Measurements from ENCODE around the gene CPAMD8.

The CPAMD8 gene

GRCh38 chr19:16917401-16917800 lies 109.2 kb downstream of the CPAMD8 start:
- no peak for DNase-seq (ENCODE audit: low read depth)

DNA sequence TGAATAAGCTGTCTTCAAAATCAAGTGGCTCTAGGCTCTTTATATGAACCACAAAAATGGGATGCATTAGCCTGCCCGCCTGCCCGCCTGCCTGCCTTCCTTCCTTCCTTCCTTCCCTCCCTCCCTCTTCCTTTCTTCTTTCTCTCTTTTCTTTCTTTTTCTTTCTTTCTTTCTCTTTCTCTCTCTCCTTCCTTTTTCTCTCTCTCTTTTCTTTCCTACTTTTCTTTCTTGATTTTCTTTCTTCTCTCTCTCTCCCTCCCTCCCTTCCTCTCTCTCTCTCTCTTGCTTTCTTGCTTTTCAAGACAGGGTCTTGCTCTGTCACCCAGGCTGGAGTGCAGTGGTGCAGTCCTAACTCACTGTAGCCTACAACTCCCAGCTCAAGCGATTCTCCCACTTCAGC lies 110.9 kb downstream of the CPAMD8 start:
- no peak for DNase-seq (ENCODE audit: low read depth)

- DNase-seq (ENCODE audit: low read depth), result no peak
Measured at GRCh38 chr19:16915135-16915534, 111.5 kb downstream of the CPAMD8 start.

GRCh38 chr19:16914421-16914820 lies 112.2 kb downstream of the CPAMD8 start:
- DNase-seq (ENCODE audit: low read depth), result no peak

DNA sequence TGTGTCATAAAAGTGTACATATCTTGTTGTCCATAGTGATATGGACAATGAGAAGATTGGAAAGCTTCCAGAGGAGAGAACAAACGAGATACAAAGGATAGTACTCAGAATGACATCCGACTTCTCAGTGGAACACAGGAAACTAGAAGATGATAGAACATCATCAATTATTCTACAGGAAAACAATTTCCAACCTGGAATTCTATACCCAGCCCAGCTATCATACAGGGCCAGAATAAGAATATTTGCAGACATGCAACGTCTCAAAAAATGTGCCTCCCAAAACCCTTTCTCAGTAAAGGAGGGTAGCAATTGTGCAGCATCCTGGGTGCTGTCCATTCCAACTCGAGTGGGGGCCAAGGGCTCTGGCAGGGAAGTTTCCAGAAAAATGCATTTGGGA lies 113.8 kb downstream of the CPAMD8 start:
- no peak for DNase-seq (ENCODE audit: low read depth)

- no peak for DNase-seq (ENCODE audit: low read depth)
Measured at GRCh38 chr19:16911046-16911445, 115.6 kb downstream of the CPAMD8 start.

GRCh38 chr19:16908759-16909158 lies 117.9 kb downstream of the CPAMD8 start:
- no peak for DNase-seq (ENCODE audit: low read depth)

- DNase-seq (ENCODE audit: low read depth), result no peak
Measured at GRCh38 chr19:16904599-16904998, 122.0 kb downstream of the CPAMD8 start.

DNA sequence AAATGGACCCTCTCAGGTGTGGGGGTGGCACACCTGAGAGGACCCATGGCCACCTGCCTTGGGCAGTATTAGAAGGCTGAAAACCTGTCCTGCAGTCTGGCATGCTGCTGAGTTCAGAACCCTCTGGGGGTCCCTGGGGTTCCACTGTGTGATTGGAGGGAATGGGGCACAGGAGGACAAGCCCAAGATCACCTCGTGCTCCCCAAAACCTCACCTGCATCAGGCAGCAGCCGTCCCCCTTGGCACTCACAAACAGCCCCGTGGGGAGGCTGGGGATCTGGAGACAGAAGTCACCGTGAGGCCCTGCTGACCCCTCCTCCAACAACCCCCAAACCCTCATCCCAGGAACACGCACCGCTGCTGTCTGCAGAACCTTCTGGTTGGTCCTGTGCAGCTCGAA lies 123.3 kb downstream of the CPAMD8 start:
- no peak for DNase-seq (ENCODE audit: low read depth)

DNA sequence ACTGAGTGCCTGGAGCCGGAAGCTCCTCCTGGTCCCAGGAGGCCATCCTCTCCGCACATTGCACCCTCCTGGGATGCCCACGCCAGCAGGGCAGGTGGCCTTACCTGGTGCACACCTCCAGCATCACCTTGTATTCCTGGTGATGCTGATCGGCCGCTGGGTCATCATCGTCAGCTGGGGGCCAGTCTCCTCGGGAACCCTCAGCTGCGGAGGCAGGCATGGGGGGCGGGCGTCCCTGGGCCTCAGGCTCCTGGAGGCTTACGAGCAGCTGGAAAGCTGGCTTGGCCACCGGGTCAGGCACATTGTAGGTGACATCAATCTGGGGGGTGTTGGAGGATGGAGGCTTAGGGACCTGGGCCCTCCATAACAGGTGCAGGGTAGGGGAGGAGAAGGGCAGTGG lies 124.1 kb downstream of the CPAMD8 start:
- no peak for DNase-seq (ENCODE audit: low read depth)

- DNase-seq (ENCODE audit: low read depth), result no peak
Measured at GRCh38 chr19:16901491-16902175, 125.0 kb downstream of the CPAMD8 start.

- DNase-seq (ENCODE audit: low read depth), result no peak
Measured at GRCh38 chr19:16899566-16900075, 127.0 kb downstream of the CPAMD8 start.

GRCh38 chr19:16898361-16899015 lies 128.1 kb downstream of the CPAMD8 start:
- no peak for DNase-seq (ENCODE audit: low read depth)

DNA sequence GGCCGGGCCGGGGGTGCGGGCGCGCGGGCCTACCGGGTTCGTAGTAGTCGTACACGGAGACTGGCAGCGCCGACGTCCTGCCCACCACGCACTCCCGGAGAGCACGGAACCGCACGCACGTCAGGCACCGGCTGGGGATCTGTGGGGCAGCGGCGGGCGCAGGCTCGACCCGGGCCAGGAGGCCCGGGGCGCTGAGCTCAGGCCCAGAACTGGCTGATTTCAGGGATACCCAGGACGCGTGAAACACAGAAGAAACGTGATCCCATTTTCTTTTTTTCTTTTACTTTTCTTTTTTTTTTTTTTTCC lies 128.8 kb downstream of the CPAMD8 start:
- DNase-seq (ENCODE audit: low read depth), result no peak

GRCh38 chr19:16897029-16897855 lies 129.4 kb downstream of the CPAMD8 start:
- DNase-seq (ENCODE audit: low read depth), result peak; percentile 97

DNA sequence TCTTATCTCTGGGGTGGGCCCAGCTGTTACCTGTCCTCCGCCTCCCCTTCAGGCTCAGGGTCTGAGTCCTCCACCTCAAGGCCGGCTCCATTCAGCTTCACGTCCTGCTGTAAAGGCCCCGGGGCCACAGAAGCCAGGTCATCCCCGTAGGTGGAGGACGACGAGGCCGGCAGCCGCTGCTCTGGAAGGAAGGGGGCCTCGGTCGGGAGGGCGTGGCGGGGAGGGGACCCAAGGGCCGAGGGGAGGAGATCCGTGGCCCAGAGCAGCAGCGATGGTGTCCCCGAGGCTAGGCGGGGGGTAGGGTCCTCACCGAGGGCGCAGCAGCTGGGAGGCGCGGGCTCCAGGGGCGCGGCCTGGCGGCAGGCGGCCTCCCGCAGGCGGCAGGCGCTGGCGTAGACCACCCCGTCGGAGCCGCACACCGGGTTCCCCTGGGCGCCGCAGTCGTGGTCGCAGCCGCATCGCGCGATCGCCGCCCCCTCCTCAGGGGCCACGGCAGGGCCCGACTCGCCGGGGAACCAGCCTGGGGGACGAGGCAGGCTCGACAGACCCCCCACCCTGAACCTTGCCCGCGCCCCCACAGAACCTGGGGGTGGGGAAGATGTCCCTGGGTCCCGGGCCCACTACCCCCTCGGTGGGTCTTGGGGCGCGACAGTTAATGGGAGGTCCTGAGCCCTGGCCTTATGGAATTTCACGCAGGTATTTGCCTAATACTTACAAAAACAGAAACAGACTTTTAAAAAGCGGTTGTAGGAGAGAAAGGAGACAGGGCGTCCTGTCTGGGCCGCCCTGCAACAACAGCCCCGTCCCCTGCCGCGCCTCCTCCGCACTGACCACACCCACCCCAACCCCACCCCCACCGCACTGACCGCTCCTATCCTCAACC lies 130.2 kb downstream of the CPAMD8 start:
- no peak for DNase-seq (ENCODE audit: low read depth)

DNA sequence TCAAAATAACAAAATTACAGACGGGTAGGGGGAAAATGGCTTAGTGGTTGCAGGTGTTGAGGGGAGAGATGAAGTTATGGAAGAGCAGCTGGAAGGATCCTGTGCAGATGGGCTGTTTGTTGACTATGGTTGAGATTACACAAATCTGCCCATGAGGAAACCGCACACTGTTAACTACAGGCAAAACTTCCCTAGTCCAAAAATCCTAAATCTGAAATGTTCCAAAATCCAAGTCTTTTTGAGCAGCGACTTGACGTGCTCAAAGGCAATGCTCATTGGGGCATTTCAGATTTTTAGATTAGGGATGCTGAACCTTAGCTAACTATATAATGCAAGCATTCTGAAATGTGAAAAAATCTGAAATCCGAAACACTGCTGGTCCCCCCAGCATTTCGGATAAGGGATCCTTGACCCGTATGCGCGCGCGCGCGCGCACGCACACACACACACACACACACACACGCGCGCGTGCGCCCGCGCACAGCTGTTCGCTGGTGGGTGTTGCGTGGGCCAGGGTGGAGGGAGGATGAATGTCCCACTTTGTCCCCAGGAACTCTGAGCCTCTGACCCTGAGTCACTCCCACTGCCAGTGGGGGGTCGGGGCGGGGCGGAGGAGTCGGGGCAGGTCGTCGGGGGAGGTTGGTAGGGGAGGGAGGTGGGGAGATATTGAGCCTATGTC lies 131.0 kb downstream of the CPAMD8 start:
- no peak for DNase-seq (ENCODE audit: low read depth)

DNA sequence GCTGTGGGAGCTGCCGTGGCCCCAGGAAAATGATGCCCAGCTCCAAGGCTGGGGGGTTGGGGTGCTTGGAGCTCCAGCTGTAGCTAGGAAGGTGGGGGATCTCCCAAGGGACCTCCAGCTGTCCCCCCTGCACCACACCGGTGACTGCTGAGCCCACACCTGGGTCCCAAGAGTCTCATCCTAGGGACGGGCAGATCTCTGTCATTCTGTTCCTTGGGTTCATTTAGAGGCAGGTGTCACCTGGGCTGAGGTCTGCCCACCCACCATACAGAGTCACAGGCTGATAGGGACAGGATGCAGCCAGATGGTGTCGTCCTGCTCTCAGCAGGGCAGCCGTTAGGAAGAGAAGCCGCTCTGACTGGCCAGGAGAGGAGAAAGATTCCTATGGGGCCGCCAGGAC lies 132.5 kb downstream of the CPAMD8 start:
- no peak for DNase-seq (ENCODE audit: low read depth)

DNA sequence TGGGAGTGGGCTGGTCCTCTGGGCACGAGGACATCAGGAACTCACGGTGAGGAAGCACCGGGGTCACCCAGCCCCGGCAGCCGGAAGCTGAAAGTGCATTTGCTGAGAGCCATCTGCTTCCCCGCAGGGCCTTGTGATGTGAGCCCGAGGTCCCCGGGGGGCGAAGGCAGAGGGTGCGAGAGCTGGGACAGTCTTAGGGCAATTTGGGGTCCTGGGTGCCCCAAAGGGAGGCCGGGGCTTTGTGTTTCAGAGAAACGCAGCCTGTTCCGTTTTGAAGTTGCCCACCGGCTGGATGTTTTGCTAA lies 133.0 kb downstream of the CPAMD8 start:
- no peak for DNase-seq (ENCODE audit: low read depth)

DNA sequence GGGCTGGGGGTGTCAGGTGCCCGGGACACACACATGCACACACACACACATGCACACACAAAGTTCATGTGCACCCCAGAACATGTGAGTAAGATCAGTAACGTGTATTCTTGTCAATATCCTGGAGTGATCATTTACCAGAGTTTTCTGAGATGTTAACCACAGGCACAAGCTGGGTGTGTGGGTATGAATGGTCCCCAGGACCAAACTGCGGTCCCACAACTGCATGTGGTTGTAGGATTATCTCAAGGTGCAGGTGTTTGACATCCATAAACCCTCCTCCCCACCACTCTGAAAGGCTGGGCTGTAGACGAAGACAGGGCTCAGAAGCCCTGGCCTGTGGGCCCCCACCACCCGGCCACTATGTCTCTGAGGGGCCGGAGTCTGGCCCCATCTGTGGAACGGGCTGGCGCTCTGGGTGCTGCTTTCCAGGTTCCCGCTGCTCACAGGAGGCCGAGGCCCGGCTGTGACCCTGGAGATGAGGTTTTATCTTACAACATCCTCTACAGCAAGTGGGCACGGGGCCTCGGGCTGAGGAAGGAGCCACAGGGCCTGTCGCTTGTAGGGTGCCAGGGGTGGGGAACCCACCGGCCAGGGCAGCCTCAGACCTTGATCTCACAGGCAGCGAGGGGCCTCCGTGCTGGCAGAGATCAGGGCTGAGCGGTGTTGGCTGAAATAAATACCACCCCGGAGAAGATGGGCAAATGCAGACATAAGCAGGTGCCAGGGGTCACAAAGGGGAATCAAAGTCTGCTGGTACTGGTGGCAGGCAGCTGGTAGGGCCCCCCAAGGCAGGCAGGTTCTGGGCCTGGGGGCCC lies 133.5 kb downstream of the CPAMD8 start:
- DNase-seq (ENCODE audit: low read depth), result no peak

GRCh38 chr19:16892436-16892835 lies 134.2 kb downstream of the CPAMD8 start:
- DNase-seq (ENCODE audit: low read depth), result no peak
